Astrocyte of the cerebellum (primary cell): ENCODE measurements around the gene UNC93A.

Experiments used
- DNase-seq: peaks from one replicate; pipeline ENCODE4 v3.0.0-alpha.2; 2011; ENCODE audit warnings: low read depth
- H3K4me3 ChIP-seq: 2 replicates; pipeline ENCODE4 v1.5.1; 2011; ENCODE audit warnings: mild to moderate bottlenecking, low read depth, low read length, moderate library complexity
- CTCF ChIP-seq: IDR thresholded peaks from 2 replicates; pipeline ENCODE4 v1.5.1; 2012; ENCODE audit warnings: low read length, low read depth, moderate library complexity, mild to moderate bottlenecking; ENCODE audit errors: missing control alignments
- in situ Hi-C: cut with HindIII; loops from 2 replicates; pipeline ENCODE4 v1.10.0; 2017; ENCODE audit warnings: low sequenced_read_pairs

The UNC93A gene

DNA sequence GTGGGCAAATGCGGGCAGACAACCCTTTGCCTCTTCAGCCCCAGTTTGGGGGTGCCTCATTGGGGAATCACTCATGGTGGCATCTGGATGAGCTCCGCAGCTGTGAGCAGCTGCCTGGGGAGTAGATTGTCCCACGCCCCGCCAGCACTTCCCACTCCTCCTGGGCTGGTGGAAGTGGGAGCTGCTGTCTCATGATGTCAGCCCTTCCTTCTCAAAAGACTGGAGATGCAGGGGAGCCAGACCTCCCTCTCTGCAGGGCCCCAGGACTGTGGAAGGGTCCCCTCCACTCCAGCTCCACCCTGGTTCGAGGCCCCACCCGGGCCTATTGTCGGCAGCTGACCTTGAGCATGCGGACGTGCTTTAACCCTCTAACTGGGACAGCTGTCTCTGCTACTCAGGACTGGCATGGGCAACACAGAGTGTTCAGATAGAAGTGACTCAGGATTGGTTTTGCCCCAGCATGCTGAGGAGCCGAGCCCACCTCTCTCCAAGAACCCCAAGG is 2.0 kb downstream of the UNC93A start:
- no peak for TF ChIP-seq CTCF
- H3K4me3 ChIP-seq = no peak overlapping the region
- no peak for DNase-seq
- in situ Hi-C loops = no loop called here

- in situ Hi-C loops = no loop called here
- TF ChIP-seq CTCF = no peak
- DNase-seq = no peak
- H3K4me3 ChIP-seq = no peak overlapping the region
Observed at GRCh38 chr6:167293590-167294091, 2.5 kb downstream of the UNC93A start.

GRCh38 chr6:167294241-167294640 is 3.1 kb downstream of the UNC93A start:
- no peak for TF ChIP-seq CTCF
- in situ Hi-C loops = no loop called here
- no peak for DNase-seq
- H3K4me3 ChIP-seq = no peak overlapping the region

- DNase-seq = no peak
- no peak for TF ChIP-seq CTCF
- in situ Hi-C loops = no loop called here
- no peak overlapping the region for H3K4me3 ChIP-seq
Observed at GRCh38 chr6:167294651-167295494, 3.8 kb downstream of the UNC93A start.

DNA sequence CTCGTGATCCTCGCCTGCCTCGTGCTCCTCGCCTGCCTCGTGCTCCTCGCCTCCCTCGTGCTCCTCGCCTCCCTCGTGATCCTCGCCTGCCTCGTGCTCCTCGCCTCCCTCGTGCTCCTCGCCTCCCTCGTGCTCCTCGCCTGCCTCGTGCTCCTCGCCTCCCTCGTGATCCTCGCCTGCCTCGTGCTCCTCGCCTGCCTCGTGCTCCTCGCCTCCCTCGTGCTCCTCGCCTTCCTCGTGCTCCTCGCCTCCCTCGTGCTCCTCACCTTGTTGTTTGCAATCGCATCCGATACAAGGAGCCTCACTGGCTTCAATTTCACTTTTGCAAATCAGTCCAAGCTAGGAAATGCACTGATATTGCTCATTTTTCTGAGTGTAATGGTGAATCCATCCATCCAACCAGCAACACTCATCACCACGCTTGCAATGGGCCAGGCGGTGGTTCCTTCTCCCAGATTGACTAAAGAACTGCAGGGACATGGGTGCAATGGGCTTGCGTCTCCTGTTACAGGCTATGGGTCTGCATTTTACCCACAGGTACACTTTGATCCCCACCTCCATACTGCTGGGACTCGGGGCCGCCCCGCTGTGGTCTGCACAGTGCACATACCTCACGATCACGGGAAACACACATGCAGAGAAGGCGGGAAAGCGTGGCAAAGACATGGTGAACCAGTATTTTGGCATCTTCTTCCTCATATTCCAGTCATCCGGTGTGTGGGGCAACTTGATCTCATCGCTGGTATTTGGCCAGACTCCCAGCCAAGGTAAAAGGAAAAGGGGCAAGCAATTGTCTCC is 4.6 kb downstream of the UNC93A start:
- in situ Hi-C loops = no loop called here
- DNase-seq = no peak
- no peak overlapping the region for H3K4me3 ChIP-seq
- no peak for TF ChIP-seq CTCF

DNA sequence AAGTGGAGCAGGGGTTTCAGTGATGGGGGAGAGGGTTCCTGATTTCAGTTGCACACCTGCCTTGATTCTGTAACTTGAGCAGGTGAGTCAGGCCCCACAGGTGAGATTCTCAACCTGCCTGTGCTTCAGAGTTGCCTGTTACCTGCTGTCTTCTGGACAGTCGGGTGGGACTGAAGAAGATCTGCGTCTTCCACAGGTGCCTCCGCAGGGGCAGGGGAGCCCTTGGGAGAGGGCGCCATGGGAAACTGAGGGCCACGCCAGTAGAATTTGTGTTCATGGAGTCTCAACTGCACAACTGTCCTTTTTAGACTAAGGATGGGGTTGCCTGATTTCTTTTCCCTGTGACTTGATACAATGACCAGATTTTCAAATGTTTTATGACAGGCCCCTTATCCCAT is 5.2 kb downstream of the UNC93A start:
- TF ChIP-seq CTCF = no peak
- in situ Hi-C loops = no loop called here
- no peak overlapping the region for H3K4me3 ChIP-seq
- DNase-seq = no peak
